HG02938 (cell line): Measurements from ENCODE around the gene ARHGAP25.

Source experiments
- ATAC-seq: cut with Tn5 transposase; IDR thresholded peaks from one replicate; pipeline ENCODE4 v1.9.1; 2021; ENCODE audit warnings: mild to moderate bottlenecking, moderate library complexity; ENCODE audit not compliant: unreplicated experiment

ARHGAP25 gene

DNA sequence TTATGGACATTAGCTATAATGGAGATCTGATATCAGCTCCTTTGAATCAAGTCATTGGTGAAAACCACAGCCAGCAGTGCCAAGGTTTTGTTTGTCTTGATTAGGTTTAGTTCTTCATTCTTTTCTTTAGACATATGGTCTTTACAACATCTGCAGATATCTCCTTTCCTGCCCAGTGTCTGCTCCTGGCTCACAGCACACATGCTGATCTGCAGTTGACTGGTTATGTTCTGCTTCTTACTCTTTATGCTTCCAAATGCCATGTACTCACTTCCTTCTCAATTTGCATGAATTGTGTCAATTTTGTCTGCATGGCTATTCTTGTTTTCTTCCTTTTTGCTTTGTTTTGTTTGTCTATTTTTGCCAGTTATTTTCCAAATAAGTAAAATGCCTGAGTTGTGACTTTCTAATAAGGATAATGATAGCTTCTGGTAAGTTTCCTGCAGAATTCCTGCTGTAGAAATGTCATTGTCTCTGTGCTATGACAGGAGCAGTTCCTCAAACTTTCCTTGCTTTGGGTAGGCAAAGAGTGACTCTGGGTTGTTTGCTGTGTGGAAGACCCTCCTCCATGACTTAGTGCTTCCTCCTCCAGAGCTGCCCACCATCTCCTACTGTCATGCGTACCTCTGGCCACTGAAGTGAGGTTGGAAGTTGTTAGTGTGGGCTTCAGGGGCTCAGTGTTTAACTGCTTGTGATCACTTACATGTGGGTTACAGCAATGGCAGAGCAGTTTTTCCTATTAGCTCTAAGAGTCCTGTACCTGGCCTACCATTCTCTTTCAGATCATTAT lies 8.2 kb downstream of the ARHGAP25 start:
- ATAC-seq: peak; percentile 39

DNA sequence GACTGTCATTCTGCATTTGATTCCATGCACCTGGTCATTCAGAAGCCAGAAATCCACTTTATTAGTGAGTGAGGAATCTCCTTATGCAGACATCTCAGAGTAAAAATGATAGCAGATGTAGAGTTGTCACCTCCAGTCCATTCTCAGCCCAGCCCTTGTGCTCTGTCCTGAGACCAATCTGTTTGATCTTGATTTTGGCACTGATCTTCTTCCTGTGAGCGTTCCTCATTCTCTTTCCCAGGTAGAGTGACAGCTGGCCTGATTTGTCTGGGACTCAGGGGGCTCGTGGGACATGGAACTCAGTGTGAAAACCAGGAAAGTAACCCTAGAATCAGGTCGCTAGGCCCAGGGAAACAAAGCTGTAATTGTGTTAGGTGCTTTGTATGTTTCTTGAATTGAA lies 8.9 kb downstream of the ARHGAP25 start:
- no peak for ATAC-seq

DNA sequence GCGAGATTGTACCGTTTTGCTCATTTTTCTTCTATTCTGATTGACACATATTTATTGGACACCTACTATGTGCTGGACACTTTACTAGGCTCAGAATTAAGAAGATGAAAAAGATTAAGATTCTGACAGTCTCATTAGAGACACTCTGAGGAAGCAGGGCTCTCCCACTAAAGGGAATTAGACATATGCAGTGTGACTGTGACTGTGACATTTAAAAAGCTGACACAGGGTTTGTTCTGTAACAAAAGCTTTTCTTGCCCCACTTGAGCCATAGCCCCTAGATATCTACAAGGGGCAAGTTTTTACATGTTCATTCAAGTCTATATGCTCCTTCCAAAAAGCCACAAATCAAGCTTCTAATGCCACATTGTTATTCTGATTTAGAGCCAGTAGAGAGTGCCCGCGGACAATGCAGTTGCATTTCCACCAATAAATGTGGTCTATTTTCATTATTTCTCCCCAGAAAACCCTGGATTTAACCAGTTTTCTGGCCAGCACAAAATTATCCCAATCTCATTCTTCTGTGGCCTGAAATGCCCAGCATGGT lies 9.8 kb downstream of the ARHGAP25 start:
- ATAC-seq: no peak

DNA sequence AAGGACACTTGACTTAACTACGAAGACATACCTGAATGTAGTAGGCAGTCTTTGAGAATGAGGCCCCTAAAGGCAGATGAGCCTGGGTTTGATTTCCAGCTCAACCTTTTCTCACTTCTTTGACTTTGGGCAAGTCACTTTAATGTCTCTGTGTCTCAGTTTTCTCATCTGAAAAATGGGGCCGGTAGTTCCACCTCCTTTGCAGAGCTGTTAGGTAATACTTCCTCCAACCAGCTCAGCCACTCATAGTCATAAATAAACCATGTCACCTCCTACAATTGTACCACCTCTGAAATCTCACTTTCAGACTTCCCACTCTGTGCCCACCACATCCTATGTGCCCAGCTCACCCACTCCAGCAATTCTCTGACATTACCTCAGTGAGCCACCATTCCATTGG lies 10.4 kb downstream of the ARHGAP25 start:
- ATAC-seq: no peak

DNA sequence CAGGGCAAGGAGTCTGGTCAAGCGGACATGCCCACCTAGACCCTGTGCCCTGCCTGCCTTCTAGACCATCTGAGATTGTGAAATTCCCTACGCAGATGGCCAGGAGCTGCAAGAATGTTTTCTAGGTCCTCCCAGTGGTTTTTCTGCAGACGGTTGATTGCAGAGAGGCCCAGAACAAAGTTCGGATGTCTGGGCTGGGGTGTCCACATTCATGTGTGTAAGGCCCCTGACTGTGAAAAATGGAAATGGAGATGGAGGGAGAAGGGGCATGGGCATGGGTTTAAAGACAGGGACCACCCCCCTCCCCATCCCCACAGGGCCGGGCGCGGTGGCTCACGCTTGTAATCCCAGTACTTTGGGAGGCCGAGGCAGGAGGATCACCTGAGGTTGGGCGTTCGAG lies 11.8 kb downstream of the ARHGAP25 start:
- no peak for ATAC-seq

DNA sequence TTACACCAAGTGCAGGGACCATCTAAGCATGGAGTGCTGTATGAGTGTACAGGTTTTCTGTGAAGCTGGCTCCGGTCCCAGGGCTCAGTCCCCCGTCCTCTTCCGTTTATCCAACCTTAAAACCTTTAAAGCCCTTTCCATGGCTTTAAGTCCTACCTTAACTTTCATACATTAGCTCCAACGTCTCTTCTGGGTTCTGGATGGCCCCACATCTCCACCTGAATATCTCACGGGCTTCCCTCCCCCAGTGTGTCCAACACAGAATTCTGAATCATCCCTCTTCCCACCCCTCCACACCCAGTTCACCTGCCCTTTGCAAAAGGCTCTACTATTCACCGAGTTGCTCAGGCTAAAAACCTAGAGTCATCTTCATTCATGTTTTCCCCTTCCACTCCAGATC lies 12.8 kb downstream of the ARHGAP25 start:
- ATAC-seq: no peak

DNA sequence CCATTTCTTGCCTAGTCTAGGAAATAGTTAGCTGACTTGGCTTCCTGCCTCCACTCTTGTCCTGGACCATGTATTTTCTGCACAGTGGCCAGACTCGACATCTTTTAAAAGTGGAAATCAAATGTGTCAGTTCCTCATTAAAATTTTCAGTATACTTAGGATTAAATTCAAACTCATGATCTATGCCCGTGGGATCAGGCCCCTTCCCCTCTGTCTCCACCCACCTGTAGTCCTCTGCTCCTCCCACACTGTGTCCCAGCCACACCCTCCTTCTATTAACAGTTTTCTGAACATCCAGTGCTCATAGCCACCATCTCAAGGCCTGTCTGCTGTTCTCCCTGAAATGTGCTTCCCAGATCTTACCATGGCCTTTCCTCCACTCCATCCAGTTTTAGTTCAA lies 13.3 kb downstream of the ARHGAP25 start:
- no peak for ATAC-seq

DNA sequence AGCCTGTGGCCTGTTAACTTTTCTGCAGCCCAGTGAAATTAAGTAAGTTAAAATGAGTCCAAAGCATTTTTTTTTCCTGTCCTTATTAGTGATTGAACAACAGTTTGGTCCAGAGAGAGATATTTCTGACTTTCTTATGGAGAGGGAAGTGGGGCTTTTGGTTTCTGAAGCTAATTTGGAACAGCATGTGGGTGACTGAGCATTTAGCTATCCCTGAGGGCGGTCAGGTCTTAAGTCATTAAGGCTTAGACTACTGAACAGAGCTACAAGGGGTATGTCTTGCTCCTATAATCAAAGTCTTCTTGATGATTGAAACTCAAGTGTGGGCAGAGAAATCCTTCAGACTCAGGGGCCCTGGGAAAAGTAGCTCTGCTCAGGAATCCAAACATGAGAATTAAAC lies 14.0 kb downstream of the ARHGAP25 start:
- ATAC-seq: no peak

DNA sequence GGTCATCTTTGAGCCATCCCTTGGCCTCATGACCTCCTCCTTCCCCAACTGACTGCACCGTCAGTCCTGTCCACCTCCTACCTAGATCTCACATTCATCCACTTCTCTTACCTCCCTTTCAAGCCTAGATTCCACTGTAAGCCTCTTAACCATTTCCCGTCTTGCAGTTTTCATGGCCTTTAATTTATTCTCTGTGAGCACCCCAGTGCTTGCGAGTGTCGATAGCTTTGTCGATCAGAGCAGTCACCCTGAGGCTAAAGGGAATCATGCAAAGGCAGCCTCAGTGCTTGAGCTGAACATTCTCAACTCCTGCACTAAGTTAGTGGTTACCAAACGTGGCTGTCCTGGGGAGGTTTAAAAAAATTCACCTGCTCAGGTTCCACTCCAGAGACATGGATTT lies 14.7 kb downstream of the ARHGAP25 start:
- no peak for ATAC-seq

DNA sequence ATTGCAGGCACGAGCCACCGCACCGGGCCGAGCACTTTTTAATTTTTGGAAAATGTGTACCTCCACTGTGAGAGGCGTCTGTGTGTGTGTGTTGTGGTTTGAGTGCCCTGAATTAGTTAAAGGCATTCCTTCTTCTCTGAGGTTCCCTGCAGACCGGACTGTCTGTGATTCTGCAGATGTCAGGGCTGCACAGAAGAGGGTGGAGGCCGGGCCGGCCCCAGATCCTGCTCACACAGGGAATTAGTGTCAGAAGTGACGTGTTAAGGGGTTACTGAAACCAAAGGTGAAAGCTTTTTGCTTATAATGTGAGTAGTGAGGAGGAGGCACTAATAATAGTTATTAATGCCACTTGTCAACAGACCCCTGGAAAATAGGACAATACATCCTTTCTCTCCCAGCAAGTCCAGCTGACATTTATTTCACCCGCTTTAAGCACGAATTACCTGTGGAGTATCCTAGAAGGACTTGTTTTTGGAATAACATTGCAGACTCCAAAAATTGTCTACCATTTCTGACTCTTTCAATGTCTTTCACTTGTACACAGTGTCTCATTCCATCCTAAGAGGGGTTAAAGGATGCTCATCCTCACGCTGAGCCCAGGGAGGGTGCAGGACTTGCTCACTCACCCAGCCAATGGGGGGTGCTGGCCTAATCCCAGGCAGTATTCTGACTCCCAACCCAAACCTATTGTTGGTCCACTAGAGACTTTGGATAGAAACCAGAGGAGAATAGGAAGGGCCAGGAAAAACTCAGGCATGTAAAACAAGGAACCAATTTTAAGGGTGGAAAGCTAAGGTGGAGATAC lies 16.2 kb downstream of the ARHGAP25 start:
- no peak for ATAC-seq

DNA sequence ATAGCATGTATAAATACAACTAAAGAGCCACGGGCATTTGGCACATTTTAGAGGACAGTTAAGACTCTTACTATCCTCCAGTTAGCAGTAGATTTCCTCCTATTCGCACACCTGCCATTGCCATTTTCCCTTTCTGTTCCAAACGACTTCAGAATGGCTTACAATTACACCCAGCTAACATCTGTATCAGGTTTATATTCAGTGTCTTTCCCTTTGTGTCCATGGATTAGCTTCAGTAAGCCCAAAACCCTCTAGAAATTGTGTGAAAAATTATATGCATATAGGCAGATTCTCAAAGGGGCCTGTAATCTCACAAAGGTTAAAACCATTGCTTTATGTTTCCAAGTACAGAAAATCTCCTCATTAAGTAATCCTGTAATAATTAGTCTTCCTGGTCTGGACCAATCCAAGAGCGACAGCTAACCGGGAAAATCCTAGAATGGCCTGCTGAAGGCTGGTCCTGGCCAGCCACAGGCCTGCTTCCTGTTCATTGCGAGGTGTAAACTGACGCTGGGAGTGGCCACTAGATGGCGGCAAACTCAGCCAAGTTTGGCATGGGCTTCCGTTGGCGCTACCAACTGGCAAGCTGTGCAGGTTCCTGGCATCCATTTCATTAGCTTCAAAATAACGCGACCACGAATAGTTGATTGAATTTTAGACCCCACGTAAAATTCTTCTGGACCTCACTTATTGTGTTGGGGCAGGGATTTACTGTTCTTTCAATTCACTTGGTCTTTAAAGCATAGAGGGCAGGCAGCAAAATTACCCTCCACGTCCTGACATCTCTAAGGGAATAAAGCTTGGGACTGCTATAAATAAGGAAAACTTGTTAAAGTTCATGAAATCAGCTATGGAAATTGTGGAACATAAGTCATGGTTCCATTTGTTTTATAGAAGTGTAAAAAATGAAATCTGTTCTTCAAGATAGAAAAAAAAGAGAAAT lies 17.1 kb downstream of the ARHGAP25 start:
- ATAC-seq: peak; percentile 77

DNA sequence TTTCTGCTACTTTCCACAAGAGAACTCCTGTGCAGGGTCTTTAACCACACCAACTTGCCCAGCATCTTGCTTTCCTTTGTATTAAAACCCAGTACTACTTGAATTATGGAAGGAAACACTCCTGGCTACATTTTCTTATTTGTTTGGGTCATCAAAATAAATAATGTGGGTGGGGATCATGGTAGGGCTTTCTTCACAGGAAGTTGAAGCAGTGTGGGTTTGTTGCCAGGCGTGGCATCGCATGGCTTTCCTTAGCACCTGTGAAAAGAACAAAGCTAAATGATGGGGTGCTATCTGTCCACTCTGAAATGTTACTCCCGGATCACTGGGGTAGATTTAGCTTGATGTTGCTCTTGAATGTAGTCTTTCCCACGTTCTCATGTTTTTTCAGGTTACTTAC lies 18.7 kb downstream of the ARHGAP25 start:
- ATAC-seq: no peak

DNA sequence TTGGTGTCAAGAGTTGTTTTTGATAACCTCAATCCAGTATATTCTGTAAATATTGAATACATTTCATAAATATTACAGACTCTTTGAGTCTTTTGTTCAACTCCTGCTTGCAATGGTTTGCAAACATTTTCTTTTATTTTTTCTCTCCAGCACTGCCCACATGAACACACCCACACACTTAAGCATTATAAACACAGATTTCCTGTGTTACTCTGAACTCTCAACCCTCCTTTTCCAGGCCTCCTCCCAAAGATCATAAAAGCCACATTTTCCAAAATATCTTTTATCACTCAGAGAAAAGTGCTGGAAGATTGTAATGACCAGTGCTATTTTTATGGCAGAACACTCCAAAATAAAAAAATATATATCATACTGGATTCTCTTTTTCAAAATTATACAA lies 20.5 kb downstream of the ARHGAP25 start:
- no peak for ATAC-seq

DNA sequence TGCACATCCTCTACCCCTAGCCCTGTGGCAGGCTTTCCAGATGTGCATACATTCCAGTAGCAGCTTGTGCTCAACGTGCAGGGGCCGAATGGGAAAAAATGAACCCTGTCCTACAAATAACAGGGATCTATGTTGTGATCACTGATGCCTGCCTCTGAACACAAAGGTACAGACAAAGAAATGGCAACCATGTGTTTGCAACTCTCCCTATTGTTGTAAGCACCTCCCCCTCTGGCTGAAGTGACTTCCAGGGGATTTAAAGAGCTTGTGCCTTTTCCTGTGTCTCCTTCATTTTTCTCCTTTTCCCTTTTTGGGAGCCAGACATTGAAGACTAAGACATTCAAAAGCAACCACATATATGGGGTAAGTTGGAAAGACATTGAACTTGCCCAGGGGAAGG lies 21.6 kb downstream of the ARHGAP25 start:
- no peak for ATAC-seq

DNA sequence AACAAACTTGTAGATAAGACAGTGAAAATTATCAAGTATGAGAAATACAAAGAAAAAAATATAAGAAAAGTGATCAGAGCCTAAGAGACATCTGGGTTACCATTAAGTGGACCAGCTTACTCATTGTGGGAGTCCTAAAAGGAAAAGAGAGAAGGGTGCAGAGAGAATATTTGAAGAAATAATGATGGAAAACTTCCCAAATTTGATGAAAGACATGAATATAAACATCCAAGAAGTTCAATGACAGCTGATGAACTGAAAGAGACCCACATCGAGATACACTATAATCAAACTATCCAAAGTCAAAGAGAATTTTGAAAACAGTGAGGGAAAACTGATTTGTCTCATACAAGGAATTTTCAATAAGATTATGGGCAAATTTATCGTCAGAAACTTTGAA lies 22.5 kb downstream of the ARHGAP25 start:
- no peak for ATAC-seq

DNA sequence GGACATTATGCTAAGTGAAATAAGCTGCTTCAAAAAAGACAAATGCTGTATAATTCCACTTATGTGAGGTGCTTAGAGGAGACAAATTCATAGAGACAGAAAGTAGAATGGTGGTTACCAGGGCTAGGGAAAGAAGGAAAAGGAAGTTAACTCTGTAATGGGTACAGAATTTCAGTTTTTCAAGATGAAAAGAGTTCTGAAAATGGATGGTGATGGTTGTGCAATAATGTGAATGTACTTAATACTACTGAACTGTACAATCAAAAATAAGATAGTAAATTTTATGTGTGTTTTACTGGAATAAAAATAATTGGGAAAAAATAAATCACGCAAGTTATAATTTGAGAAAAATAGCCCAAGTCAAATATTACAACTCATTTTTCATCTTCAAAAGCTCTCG lies 27.5 kb downstream of the ARHGAP25 start:
- ATAC-seq: no peak

DNA sequence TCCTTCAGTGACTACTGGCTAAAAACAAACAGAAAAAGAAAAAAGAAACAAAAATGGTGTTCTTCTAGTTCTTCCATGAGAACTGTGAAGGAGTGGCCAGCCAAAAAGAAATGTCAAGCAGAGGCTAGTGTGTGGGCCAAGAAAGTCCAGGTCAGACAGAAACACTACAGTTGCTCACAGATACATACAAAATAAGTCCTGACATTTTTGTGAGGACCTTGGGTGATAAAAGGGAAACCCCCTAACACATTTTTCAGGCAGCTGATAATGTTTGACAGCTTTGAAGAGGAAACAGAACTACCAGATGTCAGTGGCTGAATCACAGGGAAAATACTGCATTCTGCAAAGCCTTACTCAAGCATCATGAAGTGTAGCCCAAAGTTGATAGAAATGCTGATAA lies 28.1 kb downstream of the ARHGAP25 start:
- peak; percentile 41 for ATAC-seq

DNA sequence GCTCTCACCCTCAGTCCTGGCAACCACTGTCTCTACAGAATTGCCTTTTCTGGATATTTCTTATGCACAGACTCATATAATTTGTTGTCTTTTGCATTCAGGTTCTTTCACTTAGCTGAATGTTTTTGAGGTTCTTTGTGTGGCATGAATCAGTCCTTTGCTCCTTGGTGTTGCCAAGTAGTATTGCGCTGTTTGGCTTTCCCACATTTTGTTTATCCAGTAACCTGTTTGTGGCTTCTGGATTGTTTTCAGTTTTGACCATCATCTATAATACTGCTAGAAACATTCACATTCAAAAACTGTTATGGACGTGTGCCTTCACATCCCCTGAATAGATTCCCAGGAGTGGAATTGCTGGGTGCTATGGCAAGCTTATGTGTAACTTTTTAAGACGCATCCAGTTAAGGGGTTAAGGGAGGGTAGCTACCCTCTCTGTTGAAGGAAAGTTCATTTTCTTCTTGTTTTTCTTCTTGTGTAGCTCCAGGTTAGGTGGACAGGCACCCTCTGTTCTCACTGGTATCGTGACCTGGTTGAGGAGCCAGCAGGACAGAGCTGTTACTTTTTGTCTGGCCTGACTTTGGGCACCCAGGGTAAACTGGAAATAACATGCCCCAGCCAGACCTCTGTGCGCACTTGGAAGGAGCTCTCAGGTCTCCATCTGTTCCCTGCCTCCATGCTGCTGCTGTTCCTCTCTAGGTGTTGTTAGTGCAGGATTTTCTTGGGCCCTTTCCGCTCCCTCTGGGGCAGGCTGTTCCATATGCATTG lies 29.6 kb downstream of the ARHGAP25 start:
- ATAC-seq: no peak

DNA sequence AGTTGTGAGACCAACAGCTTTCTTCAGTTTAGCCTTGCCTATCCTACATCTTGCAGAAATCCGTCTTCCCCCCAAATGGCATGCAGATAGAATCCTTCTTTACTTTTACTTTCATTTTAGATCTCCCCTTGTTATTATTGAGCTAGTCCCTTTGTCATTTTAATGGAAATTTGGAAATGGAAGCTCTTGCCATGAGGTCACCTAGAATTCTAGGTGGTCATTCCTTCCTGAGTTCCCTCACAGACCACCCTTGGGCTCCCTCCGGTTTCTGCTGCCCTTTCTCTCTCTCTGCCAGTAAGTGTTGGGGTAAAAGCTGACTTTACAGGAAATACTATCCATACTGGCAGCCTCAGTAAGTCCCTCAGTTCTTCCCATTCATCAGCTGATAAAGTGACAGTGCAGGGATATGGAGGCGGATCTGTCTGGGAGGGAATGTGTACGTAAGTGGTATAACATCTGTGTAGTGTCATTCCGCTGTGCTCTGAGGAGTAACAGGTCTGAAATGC lies 30.2 kb downstream of the ARHGAP25 start:
- ATAC-seq: no peak

DNA sequence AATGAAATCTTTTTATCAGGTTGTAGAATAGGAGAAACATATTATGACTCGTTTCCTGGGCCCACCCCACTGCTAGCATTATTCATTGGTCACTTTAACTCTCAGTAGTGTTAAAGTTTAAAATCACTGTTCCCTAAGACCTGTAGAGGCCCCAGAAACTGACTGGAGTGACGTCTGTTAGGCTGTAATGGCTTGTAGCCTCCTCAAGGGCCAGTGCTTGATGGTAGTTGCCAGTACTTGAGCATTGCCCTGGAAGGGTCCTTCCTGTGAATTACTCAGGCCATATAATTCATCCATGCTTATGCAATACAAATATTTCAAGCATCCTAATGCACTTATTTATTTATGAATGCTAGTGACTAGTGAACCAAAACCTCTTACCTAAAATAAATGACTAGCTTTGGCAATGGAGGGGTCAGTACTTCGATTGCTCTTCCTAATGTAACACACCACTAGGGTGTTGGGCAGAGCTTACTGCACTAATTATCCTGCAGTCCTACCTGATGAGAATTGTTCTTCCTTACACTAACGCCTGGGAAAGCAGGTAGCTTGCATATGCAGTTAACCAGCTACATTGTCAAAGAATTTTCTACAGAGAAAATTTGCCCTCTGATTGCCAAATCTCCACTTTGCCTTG lies 31.2 kb downstream of the ARHGAP25 start:
- no peak for ATAC-seq
